GM12892 (cell line): Measurements from ENCODE around the gene TMEM130.
"Not testable (repeated sequence)": the region's sequence is repeated elsewhere in the genome, so short reads cannot be mapped to it uniquely, and the experiment has no call there.

Experiments
- DNase-seq: peaks from one replicate; pipeline ENCODE4 v3.0.0; 2011; ENCODE audit not compliant: insufficient read length
- FAIRE-seq: peaks from 2 replicates; lab custom pipeline; 2011; peaks lifted over from hg19 to GRCh38; lab: Jason Lieb, UNC
- POLR2A ChIP-seq: IDR thresholded peaks from 2 replicates; pipeline ENCODE4 v1.6.1; 2011; ENCODE audit warnings: low read depth, low read length, control low read depth
- POLR2AphosphoS5 ChIP-seq: IDR thresholded peaks from 2 replicates; pipeline ENCODE4 v1.6.1; 2011; ENCODE audit warnings: low read depth, low read length, control low read depth
- TAF1 ChIP-seq: IDR thresholded peaks from 2 replicates; pipeline ENCODE4 v1.6.1; 2011; ENCODE audit warnings: low read depth, mild to moderate bottlenecking, control low read depth, low read length, borderline replicate concordance

Gene TMEM130

DNA sequence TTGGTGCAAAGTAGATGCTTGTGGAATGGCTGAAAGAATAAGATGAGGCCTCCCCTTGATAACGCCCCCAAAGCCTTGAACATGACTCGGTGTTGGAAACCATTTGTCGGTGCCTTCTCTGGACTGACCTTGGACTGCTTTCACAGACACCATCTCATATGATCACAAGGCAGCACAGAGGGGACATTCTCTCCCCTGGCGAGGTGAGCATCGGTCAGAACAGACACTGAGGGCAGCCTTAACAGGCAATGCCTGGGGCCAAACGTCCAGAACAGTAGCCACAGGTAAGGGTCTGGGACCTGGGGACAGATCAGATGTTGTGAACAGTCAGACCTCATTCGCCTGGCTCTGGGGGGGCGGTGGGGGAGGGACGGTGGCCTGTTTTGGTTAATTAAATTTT is 5.7 kb upstream of the TMEM130 start:
- FAIRE-seq (no peak), DNase-seq (no peak)
- TF ChIP-seq POLR2AphosphoS5 (no peak), POLR2A (no peak), TAF1 (no peak)

DNA sequence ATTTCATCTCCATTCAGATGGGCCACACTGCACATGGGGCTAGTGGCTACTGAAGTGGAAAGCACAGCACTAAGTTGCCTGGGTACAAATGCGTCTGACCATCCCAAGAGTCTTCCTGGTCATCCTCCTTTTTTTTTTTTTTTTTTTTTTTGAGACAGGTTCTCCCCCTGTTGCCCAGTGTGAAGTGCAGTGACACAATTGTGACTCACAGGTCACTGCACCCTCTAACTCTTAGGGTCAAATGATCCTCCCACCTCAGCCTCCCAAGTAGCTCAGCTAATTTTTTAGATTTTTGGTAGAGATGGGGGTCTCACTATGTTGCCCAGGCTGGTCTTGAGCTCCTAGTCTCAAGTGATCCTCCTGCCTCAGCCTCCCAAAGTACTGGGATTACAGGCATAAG is 5.1 kb upstream of the TMEM130 start:
- DNase-seq = no peak
- TF ChIP-seq TAF1 (no peak), POLR2A (no peak), POLR2AphosphoS5 (no peak)

GRCh38 chr7:98873610-98874009 is 3.8 kb upstream of the TMEM130 start:
- not testable (repeated sequence) for DNase-seq, FAIRE-seq

More for the DNA sequence above, 5.1 kb upstream of the TMEM130 start:
- no peak for FAIRE-seq

DNA sequence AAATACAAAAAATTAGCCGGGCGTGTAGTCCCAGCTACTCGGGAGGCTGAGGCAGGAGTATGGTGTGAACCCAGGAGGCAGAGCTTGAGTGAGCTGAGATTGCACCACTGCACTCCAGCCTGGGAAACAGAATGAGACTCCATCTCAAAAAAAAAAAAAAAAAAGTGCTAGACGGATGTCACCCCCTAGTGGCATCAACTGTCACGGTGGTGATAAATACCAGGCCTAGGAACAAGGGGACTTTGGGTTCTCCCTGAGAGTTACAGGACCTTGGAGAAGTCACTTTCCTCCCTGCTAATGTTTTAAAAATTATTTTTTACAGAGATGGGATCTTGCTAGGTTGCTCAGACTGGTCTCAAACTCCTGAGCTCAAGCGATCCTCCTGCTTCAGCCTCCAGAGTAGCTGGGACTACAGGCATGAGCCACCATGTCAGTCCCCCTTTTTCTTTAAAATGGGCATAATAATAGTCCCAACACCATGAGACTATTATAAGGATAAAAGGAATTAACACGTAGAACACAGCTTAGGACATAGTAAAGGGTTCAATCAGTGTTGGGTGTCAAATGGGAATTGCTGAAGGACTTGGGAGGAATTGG is 2.6 kb upstream of the TMEM130 start:
- TF ChIP-seq POLR2AphosphoS5 = no peak
- no peak for TF ChIP-seq TAF1
- TF ChIP-seq POLR2A = no peak
- FAIRE-seq = no peak
- no peak for DNase-seq

GRCh38 chr7:98870807-98871491 is 1.1 kb upstream of the TMEM130 start:
- DNase-seq (no peak), FAIRE-seq (no peak)
- TF ChIP-seq TAF1 = no peak
- no peak for TF ChIP-seq POLR2AphosphoS5
- TF ChIP-seq POLR2A = no peak

DNA sequence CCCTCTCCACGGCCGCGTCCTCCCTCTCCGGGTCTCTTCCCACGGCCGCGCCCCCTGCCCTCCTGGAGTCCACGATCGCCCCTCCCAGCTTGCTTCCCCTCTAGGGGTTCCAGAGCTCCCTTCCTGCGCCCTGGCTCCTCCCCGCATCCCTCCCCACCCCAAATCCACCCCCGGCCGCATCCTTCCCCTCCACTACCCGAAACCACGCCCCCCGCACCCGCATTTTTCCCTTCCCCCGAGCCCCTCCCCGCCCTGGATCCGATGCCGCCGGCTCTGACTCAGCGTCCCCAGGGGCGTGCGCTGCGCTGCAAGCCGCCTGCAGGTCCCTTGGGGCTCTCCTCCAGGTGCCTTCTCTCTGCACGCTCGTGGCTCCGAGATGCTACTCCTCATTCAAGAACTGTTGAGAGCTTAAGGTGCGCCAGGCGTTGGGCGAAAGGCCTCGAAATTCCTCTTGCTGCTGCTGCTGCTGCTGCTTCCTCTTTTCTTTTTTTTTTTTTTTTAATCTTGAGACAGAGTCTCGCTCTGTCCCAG is 372 bp upstream of the TMEM130 start:
- TF ChIP-seq TAF1 (no peak), POLR2AphosphoS5 (no peak), POLR2A (no peak)
- FAIRE-seq = no peak
- peak; percentile 51 for DNase-seq

GRCh38 chr7:98869027-98869596 is 702 bp downstream of the TMEM130 start:
- TF ChIP-seq POLR2AphosphoS5 (no peak), POLR2A (no peak), TAF1 (no peak)
- no peak for FAIRE-seq
- no peak for DNase-seq

DNA sequence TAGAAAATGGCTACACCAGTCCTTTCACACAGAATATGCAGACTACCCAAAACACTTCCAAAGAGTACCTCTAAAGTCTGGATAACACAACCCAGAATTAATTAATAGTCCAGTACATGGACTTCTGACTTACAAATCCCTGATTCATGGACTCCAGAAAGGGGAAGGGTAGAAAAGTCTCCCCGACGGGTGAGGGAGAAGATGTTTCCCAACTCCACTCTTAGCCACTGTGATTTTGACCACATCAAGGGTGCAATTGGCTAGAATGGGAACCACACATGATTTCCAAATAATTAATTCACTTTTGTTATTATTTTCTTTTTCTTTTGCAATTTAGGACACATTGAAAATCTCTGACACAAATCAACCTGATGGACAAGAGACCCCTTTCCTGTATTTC is 1.4 kb downstream of the TMEM130 start:
- TF ChIP-seq TAF1 (no peak), POLR2AphosphoS5 (no peak), POLR2A (no peak)
- FAIRE-seq (no peak), DNase-seq (no peak)

DNA sequence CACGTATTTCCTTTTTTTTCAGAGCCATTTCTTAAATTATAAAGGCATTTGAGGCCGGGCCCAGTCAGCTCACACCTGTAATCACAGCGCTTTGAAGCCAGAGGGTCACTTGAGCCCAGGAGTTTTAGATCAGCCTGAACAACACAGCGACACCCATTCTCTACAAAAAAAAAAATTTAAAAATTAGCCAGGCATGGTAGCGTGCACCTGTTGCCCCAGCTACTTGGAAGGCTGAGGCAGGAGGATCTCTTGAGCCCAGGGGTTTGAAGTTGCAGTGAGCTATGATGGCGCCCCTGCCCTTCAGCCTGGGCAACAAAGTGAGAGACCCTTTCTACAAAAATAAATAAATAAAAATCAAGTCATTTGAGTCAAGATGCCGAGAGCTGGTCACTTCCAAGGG is 3.0 kb downstream of the TMEM130 start:
- TF ChIP-seq POLR2A (no peak), POLR2AphosphoS5 (no peak), TAF1 (no peak)
- no peak for DNase-seq
- no peak for FAIRE-seq

DNA sequence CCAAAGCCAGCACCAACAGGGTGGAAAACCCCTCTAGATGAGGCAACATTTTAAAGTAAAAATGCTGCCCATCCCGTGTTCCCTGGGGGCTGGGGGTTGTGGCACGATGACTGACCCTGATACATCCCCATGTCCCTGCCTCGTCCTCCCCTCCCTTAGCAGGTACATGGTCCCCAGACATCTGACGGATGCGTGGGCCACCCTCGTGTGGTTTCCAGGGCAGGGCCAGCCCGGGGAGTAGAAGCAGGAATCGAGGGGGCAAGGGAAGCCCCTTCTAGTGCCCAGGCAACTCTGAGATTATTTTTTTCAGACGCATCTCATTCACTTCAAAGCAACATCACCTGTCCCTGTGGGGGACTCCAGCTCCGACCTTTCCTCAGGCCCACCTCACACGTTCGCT is 3.5 kb downstream of the TMEM130 start:
- TF ChIP-seq POLR2A (no peak), TAF1 (no peak), POLR2AphosphoS5 (no peak)
- FAIRE-seq (no peak), DNase-seq (no peak)

- no peak for DNase-seq
- no peak for FAIRE-seq
- no peak for TF ChIP-seq POLR2A
- TF ChIP-seq TAF1 = no peak
- no peak for TF ChIP-seq POLR2AphosphoS5
Observed at GRCh38 chr7:98864731-98865453, 4.9 kb downstream of the TMEM130 start.
